ENCODE data around the gene DIAPH2.

Gene DIAPH2

DNA sequence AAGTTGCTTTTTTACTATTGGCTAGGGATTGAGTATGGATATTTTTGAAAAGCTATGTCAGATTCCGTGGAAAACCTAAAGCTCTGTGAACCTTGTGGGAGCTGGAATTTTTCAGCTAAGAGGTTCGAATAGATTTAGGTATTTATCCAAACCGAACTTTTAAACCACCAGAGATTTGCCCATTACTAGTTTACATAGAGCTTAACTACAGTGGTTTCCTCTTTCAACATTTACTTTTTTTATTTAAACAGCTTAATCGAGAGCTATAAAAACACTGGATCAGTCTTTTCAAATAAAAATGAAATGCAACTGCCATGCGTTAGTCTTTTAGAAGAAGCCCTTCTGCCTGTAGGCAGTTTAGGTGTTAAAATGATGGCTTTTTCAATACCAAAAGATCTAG lies 576.0 kb downstream of the DIAPH2 start:
- H3K9me3 Mint-ChIP-seq = no peaks in the 10 kb centered on the region
- H3K4me3 Mint-ChIP-seq = no peak overlapping the region
- H3K27ac Mint-ChIP-seq = no peak overlapping the region
- H3K4me1 Mint-ChIP-seq = no peaks in the 10 kb centered on the region
- no peaks in the 10 kb centered on the region for H3K36me3 Mint-ChIP-seq
- no peak for ATAC-seq
- no peaks in the 10 kb centered on the region for H3K27me3 Mint-ChIP-seq

DNA sequence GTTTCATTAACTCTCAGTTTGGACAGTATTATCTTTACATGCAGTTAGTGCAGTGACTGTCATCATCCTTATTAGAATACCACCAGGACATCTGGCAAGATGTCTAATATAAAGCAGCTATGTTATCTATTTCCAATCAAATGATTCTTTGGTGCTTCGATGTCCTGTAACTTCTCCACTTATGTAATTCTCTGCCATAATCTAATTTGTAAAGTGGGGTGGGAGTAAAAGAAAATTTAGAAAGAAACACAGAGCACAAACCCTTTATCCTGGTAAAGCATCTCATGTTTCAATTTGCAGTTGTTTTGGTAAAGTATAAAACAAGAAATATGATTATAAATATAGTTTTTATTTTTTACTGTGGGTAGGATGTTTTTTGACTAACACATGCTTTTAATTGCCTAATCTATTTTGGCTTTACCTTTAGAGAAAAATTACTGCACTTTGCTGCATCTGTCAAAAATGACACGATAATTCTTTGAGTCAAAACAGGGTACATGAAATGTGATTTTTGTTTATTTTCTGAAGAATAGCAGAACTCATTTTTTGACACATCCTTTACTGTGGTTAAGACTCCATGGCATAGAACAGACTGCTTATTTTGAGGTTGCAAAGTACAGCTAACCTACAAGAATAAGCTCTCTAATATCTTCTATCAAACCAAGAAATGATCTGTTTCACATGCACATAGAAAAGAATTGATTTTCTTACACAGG lies 581.9 kb downstream of the DIAPH2 start:
- ATAC-seq = no peak
- Mint-ChIP-seq H3K27ac (no peak overlapping the region), H3K4me3 (no peak overlapping the region), H3K4me1 (no peaks in the 10 kb centered on the region), H3K27me3 (no peaks in the 10 kb centered on the region), H3K9me3 (no peaks in the 10 kb centered on the region), H3K36me3 (no peaks in the 10 kb centered on the region)

DNA sequence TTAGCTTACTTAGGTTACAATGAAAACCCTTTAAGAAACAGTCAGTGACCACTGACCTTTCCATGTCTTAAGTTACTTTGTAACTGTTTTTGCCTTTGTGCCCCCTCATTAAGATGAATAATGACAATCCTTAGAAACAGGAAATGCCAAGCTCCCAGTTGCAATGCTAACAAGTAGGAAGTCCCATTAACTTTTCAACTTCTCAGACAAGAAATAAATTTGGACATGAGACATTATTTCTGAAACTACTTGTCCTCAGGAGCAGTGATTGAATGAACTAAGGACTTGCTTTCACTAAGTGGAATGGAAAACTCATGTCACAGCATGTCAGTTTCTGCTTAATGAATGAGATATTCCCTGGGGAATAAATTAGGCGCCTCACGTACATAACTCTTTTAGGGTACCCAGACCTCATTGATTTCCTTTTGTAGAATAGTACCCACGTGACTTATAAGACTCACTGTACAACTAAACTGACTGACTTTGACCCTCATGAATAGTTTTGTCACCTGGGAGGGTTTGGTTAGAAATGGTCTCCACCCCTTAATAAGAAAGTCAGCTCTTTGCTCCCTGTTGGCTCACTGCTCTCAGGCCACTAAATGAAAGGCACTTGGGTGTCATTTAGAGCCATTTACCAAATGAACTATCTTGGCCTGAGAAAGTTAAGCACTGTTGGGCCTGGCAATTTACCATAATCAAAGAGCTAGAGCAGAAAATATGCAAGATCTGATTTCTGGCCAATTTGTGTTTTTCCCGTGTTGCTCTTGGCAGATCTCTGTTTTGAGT lies 582.9 kb downstream of the DIAPH2 start:
- H3K4me1 Mint-ChIP-seq = no peaks in the 10 kb centered on the region
- no peaks in the 10 kb centered on the region for H3K36me3 Mint-ChIP-seq
- no peak overlapping the region for H3K4me3 Mint-ChIP-seq
- no peak for ATAC-seq
- no peaks in the 10 kb centered on the region for H3K9me3 Mint-ChIP-seq
- no peak overlapping the region for H3K27ac Mint-ChIP-seq
- no peaks in the 10 kb centered on the region for H3K27me3 Mint-ChIP-seq

DNA sequence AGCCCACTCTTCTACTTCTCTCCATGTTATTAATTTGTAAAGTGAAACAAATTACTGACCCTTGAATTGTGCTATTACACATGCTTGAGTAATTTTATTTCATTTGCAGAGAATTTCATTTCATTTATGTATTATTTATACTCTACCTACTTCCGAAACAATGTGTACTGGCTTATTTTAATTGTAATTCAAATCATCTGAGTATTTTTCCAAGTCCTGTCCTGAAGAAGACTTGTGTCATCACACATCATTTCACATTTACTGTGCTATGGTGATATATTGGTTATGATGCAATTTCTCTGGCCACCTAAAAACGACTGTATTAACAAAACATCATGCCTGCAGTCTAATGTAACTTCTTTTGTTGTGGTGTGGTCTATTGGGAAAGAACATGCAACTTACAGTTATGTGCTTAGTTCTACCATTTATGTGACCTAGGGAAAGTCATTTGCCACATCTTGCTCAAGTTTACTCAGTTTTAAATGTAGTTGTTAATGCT lies 583.6 kb downstream of the DIAPH2 start:
- Mint-ChIP-seq H3K36me3 (no peaks in the 10 kb centered on the region), H3K4me3 (no peak overlapping the region), H3K9me3 (no peaks in the 10 kb centered on the region), H3K4me1 (no peaks in the 10 kb centered on the region), H3K27ac (no peak overlapping the region), H3K27me3 (no peaks in the 10 kb centered on the region)
- no peak for ATAC-seq

DNA sequence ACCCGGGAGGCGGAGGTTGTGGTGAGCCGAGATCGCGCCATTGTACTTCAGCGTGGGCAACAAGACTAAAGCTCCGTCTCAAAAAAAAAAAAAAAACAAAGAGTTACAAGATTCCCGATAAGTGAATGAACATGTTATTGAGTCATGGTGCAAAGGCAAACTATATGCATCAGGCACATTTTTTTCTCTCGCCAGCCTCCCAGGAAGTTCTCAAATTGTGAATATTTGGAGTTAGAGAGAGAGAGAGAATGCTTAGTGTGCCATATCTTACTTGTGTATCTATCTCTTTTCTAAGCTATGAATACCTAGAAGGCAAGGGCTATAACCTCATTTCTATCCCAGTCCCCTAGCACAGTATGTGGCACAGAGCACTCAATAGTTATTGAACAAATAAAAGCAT lies 599.9 kb downstream of the DIAPH2 start:
- H3K27me3 Mint-ChIP-seq = no peaks in the 10 kb centered on the region
- H3K4me1 Mint-ChIP-seq = no peaks in the 10 kb centered on the region
- no peak overlapping the region for H3K27ac Mint-ChIP-seq
- no peak overlapping the region for H3K4me3 Mint-ChIP-seq
- H3K9me3 Mint-ChIP-seq = no peaks in the 10 kb centered on the region
- no peak for ATAC-seq
- no peaks in the 10 kb centered on the region for H3K36me3 Mint-ChIP-seq

DNA sequence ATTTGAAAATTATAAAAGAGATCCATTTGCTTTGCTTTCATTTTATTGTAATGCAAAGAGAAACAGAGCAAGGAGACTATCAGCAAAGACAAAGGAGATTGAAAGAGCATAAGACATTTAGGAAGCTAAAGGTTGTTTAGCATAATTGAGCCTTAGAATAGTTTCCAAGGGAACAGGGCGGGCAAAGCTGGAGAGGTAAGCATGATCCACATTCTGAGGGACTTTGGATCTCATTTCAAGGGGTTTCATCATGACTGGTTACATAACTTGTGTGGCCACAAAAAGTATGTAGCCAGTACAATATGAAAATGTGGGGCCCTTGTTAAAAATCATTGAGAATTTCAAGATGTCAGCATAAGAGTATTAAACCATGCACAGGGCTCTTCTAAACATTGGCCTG lies 605.6 kb downstream of the DIAPH2 start:
- Mint-ChIP-seq H3K36me3 (no peaks in the 10 kb centered on the region), H3K4me1 (no peaks in the 10 kb centered on the region), H3K27me3 (no peaks in the 10 kb centered on the region), H3K9me3 (no peaks in the 10 kb centered on the region), H3K27ac (no peak overlapping the region), H3K4me3 (no peak overlapping the region)
- no peak for ATAC-seq

DNA sequence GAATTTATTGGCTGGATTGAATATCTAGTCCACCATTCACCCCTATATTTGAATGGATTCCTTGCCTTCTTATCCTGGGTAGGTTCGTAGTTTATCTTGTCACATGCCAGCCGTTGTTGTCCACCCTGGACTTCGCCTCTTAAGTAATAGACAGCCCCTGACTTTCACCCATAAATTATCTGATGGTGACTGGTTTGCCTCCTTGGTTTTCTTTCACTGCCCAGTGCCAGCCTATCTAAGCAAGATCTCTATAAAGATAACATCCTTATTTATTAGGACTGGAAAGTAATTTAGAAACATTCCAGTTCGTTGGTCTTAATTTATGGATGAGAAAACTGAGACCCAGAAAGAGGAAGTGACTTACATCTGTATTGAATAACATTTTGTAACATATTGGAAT lies 609.4 kb downstream of the DIAPH2 start:
- no peak for ATAC-seq
- Mint-ChIP-seq H3K4me1 (no peaks in the 10 kb centered on the region), H3K27me3 (no peaks in the 10 kb centered on the region), H3K9me3 (no peaks in the 10 kb centered on the region), H3K4me3 (no peak overlapping the region), H3K27ac (no peak overlapping the region), H3K36me3 (no peaks in the 10 kb centered on the region)

DNA sequence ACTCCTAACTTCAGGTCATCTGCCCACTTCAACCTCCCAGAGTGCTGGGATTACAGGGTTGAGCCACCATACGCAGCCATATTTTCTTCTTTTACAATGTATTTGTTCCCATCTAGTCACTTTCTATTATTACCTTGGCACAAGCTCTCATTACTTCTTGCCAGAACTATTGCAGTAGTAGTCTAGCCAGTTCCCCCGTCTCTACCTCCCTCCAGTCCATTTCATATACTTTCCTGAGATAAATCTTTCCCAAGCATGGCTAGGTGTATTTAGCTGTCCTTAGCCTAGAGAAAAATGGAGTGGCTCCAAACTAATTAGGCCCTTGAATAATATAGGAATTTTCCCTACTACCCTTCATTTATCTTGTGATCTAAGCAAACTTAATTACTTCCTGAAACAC lies 611.3 kb downstream of the DIAPH2 start:
- Mint-ChIP-seq H3K36me3 (no peaks in the 10 kb centered on the region), H3K9me3 (no peaks in the 10 kb centered on the region), H3K4me1 (no peaks in the 10 kb centered on the region), H3K27ac (no peak overlapping the region), H3K27me3 (no peaks in the 10 kb centered on the region), H3K4me3 (no peak overlapping the region)
- ATAC-seq = no peak

DNA sequence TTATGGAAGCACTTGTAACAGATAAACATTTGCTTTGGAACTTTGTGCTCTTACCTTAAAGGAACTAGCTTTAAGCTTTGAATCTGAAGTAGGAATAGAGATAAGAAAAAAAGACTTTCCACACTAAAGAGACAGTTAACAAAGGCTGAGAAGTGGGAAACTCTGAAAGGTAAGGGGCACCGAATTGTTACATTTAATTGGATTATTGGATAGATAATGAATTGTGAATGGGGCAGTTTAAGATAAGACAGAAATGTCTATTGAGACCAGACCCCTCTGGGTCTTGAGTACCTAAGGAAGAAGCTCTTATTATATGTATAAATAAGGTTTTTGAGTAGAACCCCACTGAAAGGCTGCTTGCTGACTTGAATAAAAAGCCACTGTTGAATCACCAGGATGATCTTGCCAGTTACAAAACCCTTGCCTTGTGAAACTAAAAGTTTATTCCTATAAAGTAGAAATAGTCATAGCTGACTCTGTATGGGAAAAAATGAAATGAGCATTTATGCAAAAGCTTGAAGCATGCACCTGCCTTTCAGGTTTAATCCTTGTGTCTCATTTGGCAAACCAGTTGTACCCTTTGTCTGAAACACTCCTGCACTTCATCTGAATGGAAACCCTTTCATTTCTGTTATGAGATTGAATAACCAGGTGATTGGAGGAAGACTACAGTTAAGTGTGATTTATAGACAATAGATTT lies 622.3 kb downstream of the DIAPH2 start:
- Mint-ChIP-seq H3K27me3 (no peaks in the 10 kb centered on the region), H3K4me1 (no peaks in the 10 kb centered on the region), H3K4me3 (no peak overlapping the region), H3K27ac (no peak overlapping the region), H3K9me3 (no peaks in the 10 kb centered on the region), H3K36me3 (no peaks in the 10 kb centered on the region)
- ATAC-seq = no peak

DNA sequence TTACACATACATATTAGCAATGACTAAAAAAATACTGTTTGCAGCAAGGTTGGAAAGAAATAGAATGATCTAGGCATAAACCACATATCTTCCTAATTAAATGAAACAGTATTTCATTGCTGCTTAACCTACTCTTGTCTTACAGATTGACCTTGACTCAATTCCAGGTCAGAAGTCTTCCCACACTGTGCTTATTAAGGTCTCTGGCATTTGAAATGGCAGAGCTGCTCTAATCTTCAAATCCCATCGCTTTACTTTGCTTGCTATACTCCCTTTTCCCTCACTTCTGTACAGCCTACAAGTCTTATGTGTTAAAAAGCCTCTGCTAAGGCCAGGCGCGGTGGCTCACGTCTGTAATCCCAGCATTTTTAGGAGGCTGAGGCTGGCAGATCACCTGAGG lies 623.5 kb downstream of the DIAPH2 start:
- no peak overlapping the region for H3K27ac Mint-ChIP-seq
- H3K4me1 Mint-ChIP-seq = no peaks in the 10 kb centered on the region
- no peaks in the 10 kb centered on the region for H3K9me3 Mint-ChIP-seq
- no peak for ATAC-seq
- no peak overlapping the region for H3K4me3 Mint-ChIP-seq
- H3K36me3 Mint-ChIP-seq = no peaks in the 10 kb centered on the region
- no peaks in the 10 kb centered on the region for H3K27me3 Mint-ChIP-seq

DNA sequence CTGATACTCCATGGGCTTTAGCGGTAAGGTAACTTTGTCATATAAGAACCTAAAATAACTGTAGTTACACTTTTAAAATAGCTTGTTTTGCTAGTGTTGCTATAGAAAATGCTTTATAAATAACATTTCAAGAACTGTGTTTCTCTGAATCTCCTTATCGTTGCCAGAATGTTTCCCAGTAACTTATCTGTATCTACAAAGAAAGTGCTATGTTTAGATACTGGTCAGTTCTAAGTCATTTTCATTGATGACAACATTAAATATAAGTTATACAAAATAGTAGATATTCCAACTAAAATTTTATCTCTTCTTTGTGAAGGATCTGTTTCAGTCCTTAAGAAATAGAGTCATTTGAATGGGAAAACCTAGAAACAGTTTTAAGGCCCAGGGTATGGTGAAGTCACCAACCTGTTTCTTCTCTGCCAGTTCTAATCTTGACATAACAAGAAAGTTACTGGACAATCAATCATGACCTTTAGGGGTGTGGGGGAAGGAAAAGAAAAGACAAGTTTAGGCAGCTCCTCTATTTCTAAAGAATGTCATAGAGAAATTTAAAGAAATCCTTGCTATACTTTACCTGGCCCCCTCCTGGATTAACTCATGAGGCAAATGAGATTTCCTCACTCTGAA lies 625.0 kb downstream of the DIAPH2 start:
- H3K4me3 Mint-ChIP-seq = no peak overlapping the region
- H3K4me1 Mint-ChIP-seq = no peaks in the 10 kb centered on the region
- no peaks in the 10 kb centered on the region for H3K36me3 Mint-ChIP-seq
- H3K27me3 Mint-ChIP-seq = no peaks in the 10 kb centered on the region
- no peak overlapping the region for H3K27ac Mint-ChIP-seq
- H3K9me3 Mint-ChIP-seq = no peaks in the 10 kb centered on the region
- ATAC-seq = no peak

DNA sequence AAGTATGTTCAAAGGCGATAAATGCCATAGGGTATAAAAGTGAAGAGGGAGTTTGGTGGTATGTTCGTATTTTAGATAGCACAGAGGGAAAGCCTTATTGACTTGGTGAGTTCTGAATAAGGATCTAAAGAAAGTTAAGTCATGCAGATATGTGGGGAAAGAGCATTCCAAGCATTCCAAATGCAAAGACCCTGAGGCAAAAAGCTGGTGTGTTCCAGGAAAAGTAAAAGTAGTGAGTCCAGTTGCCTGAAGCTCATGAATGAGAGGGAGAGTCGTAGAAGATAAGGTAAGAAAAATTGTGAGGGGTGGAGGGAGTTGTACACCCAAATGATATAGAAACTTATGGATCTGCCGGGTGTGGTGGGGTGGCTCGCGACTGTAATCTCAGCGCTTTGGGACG lies 625.7 kb downstream of the DIAPH2 start:
- no peaks in the 10 kb centered on the region for H3K27me3 Mint-ChIP-seq
- no peak for ATAC-seq
- no peaks in the 10 kb centered on the region for H3K4me1 Mint-ChIP-seq
- no peak overlapping the region for H3K4me3 Mint-ChIP-seq
- H3K27ac Mint-ChIP-seq = no peak overlapping the region
- H3K36me3 Mint-ChIP-seq = no peaks in the 10 kb centered on the region
- H3K9me3 Mint-ChIP-seq = no peaks in the 10 kb centered on the region

DNA sequence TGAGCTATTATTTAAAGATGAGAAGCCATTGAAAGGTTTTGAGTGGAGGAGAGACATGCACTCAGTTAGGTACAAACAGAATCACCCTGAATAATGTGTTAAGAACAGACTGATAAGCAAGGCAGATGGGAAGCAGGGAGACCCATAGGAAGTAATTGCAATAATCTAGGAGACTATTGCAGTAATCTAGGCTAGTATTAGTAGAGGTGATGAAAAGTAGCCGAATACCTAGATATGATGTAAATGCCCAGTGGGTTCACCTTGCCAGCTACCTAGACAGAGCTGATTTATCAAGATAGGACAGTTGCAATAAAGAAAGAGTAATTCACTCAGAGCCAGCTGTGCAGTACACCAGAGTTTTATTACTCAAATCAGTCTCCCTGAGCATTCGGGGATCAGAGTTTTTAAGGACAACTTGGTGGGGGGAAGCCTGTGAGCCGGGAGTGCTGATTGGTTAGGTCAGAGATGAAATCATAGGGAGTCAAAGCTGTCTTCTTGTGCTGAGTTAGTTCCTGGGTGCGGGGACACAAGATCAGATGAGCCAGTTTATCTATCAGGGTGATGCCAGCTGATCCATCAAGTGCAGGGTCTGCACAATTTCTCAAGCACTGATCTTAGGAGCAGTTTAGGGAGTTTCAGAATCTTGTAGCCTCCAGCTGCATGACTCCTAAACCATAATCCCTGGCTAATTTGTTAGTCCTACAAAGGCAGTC lies 626.6 kb downstream of the DIAPH2 start:
- H3K27ac Mint-ChIP-seq = no peak overlapping the region
- no peak overlapping the region for H3K4me3 Mint-ChIP-seq
- no peak for ATAC-seq
- no peaks in the 10 kb centered on the region for H3K4me1 Mint-ChIP-seq
- no peaks in the 10 kb centered on the region for H3K36me3 Mint-ChIP-seq
- H3K9me3 Mint-ChIP-seq = no peaks in the 10 kb centered on the region
- no peaks in the 10 kb centered on the region for H3K27me3 Mint-ChIP-seq

DNA sequence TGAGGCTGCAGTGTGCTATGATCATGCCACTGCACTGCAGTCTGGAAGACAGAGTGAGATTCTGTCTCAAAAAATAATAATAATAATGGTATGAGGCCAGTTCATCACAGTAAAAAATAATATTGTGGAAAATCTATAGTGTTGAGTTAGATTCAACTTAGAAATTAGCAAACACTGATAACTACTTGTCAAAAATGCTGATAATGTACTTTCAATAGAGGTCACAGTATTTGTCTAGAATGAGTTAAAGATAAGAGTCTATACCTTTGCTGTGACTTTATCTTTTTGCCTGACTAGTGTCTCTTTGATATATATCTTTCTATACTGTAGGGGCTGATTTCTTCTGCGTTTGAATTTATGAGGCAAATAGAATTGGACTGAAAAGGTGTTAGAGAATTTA lies 629.7 kb downstream of the DIAPH2 start:
- H3K4me3 Mint-ChIP-seq = no peak overlapping the region
- no peak for ATAC-seq

DNA sequence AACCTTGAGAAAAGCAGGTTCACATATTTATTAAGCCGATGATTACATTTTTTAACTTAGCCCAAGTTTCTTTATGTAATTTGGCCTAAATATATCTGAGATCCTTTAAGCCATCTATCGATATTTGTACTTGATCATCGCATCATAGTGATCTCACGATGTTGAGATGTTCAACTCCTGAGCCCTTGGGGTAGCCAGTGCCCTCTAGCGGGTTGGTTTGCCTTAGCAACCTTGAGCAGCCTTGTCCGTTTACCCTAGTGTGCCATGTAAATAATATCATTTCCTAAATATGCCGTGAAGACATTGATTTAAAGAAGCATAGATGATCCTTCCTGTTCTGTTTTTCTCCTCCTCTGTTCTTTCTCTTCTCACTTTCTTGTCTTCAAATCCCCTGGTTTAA lies 631.3 kb downstream of the DIAPH2 start:
- Mint-ChIP-seq H3K36me3 (no peaks in the 10 kb centered on the region), H3K27me3 (no peaks in the 10 kb centered on the region), H3K4me1 (no peaks in the 10 kb centered on the region), H3K27ac (no peak overlapping the region), H3K9me3 (no peaks in the 10 kb centered on the region), H3K4me3 (no peak overlapping the region)
- ATAC-seq = no peak

More for the DNA sequence above, 629.7 kb downstream of the DIAPH2 start:
- Mint-ChIP-seq H3K9me3 (no peaks in the 10 kb centered on the region), H3K4me1 (no peaks in the 10 kb centered on the region), H3K36me3 (no peaks in the 10 kb centered on the region), H3K27me3 (no peaks in the 10 kb centered on the region), H3K27ac (no peak overlapping the region)

Measured in stimulated activated memory B cell treated with anti-CD40 and anti-IgM and Interleukin-4, amounts not matched to agents 10 μg/mL and 1 μg/mL and 100 μg/mL, for 72 hours (primary cell).